MV-4-11 (cell line): ENCODE results near the gene AMPD2.
A peak's percentile ranks its signal among the peaks of the same experiment; 100 is the strongest.

Experiments used
- DNase-seq: peaks from one replicate; lab custom pipeline; 2025; lab: John Stamatoyannopoulos, UW

AMPD2 gene

DNA sequence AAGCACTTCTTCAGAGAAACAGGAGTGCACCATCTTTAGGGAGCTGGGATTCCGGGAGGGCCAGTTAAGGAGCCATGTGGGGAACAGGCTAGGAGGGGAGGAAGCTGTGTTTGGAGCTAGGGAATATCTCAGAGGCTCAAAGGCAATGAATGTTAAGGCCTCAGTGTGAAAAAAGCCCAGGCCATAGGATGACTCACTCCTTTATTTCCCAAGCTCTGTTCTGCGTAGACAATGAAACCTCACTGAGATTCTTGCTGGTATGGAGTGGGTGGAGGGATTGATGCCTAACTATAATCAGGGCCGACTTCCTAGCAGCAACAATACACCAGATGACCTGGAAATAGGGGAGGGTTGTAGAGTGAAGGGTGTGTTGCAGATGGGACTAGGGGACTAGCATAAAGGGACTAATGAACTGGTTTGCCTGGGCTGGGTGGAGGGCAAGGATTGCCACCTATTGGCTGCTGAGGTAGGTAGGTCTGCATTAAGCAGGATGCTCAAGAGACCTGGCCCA, 2.3 kb upstream of the AMPD2 start:
- peak; percentile 77 for DNase-seq

DNA sequence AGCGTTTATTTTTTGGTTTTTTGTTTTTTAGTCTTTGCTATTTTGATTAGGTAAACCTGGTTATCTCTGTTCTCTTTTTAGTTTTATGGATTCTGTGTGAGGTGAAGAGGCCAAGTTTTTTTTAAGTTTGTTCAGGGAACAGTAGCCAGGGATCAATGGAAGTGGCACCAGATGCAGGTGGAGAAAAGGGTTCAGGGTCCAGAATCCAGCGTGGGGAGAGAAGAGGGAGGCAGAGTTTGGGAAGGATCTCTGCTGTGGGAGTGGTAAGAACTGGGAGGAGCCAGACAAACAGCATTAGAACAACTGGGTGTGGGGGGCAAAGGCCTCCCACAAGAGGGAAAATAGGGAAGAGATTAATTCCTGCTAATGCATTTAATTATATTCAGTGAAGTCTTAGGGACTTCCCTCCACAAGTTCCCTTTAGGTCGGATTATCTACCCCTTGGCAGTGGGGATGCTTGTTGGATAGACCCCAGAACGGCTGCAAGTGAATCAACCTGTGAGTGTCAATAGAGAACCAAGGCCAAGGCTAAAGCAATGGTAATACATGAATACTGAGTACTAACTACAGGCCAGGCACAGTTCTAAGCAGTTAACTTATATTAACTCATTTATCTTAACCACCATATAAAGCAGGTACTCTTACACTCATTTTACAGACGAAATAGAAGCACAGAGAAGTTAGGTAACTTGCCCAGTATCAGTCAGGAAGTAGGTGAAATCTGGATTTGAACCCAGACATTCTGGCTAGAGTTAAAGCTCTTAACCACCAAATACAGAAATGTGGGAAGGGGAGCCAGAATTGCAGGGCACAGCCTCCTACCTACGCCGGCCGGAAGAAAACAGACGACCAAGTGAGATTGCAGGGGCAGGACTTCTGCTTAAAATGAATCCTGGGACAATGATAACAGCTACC, 719 bp upstream of the AMPD2 start:
- no peak for DNase-seq

DNA sequence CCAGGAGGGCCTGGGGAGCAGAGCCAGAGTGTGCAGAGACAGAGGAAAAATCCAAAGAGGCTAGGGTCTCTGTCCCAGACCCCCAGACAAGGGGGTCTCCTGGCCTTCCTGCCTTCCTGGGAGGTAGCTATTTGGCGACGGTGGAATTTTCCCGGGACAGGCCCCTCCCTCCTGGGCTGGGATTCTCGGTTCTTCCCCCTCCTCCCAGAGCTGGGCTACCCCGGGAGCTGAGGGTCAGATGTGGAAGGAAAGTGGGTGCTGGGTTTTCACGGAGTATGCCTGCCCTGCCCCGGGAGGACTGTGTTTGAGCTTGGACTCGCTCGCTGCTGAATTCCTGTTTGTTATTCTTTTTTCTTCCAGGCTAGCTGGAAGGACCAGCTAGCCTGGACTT, 759 bp downstream of the AMPD2 start:
- no peak for DNase-seq

DNA sequence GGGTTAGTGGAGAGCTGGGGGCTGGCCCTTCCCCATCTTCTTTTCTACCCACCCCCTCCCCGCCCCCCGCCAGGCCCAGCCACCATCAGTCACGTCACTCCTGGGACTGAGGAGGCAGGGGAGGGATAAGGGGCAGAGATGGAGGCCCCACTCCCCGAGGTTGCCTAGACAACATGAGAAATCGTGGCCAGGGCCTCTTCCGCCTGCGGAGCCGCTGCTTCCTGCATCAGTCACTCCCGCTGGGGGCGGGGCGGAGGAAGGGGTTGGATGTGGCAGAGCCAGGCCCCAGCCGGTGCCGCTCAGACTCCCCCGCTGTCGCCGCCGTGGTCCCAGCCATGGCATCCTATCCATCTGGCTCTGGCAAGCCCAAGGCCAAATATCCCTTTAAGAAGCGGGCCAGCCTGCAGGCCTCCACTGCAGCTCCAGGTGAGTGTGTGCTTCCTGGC, 1.2 kb downstream of the AMPD2 start:
- DNase-seq, result peak; percentile 92

- DNase-seq, result no peak
Measured at GRCh38 chr1:109621379-109622136, 1.9 kb downstream of the AMPD2 start.

GRCh38 chr1:109622137-109622892, 2.7 kb downstream of the AMPD2 start:
- no peak for DNase-seq

DNA sequence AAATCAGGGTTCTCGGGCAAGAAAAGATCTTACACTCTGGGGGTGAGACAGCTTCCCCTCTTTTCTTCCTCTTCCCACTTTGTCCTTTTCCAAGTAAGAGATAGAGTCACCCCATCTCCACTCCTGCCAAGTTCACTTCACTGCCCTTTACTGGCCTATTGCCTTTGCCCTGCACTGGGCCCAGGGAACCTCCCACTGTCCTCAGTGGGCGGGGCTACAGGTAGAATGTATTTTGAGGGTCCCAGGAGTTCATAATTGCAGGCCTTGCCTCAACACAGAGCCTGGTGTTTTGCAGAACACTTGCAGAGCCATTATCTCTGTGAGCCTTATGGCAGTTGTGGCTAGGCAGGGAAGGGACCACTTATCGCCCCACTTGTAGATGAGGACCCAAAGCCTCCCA, 3.3 kb downstream of the AMPD2 start:
- DNase-seq, result no peak

- DNase-seq, result no peak
Measured at GRCh38 chr1:109623601-109624161, 4.0 kb downstream of the AMPD2 start.

DNA sequence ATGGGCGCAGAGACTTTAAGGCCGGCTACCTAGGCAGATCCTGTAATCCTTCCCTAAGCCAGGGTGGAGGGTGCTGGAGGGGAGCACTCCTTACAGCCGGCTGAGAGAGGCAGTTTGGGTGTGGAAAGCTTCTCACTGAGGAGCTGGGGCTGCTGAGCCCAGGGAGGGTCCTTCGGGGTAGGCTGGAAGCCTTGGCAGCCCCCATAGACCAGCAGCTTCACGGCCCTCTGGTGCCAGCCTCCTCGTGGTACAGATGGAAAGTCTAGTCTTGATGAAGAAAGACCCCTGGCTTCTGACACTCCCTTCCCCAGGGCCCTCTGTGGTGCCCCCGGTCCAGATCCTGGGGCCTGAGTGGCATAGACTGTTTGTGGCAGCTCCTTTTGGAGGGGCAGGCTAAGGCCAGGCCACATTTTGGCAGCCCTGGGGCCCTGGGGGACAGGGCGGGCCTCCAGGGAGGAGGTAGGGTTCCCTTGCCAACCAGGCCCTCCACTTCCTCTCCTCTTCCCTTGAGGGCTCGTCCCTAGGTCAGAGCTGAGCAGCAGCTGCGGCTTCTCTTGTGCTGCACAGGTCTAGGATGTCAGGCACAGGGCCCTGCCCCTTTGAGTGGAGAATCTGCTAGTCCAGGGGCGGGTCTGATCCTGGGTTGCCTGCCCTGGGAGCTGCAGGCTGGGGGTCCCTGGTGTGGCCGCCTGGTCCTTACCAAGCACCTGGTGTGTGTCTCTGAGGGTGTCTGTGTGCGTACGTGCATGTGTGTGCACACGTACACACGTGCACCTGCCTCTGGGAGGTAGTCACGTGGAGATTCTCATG, 4.8 kb downstream of the AMPD2 start:
- DNase-seq, result peak; percentile 37

- no peak for DNase-seq
Measured at GRCh38 chr1:109625176-109625575, 5.5 kb downstream of the AMPD2 start.

DNA sequence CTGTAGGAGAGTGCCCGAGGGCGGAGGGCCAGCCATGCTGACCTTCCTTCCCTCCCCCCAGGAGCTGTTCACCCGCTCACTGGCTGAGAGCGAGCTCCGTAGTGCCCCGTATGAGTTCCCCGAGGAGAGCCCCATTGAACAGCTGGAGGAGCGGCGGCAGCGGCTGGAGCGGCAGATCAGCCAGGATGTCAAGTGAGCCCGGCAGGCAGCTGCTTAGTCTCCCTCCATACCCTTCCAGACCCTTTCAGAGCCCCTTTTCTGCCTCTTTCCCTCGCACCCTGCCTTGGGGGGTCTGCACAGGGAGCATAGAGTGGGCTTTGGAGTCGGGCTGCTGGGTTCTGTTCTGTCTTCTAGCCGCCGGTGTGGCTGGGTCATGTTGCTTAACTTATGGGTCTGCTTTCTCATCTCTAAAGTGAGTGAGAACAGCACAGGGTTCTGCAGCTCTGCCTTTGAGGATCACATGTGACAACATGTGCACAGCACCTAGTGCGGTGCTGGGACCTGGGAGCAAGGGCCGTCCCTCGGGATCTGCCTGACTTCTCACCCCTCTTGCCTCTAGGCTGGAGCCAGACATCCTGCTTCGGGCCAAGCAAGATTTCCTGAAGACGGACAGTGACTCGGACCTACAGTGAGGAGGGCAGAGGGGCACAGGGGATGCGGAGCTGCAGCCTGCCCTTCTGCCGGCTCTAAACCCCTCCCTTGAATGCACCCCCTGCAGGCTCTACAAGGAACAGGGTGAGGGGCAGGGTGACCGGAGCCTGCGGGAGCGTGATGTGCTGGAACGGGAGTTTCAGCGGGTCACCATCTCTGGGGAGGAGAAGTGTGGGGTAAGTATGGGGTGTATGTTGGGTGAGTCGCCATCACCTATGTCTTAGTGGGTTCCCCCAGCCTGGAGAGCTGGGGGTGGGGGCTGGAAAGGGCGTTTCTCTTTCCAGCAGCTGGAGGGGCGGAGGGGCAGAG, 6.2 kb downstream of the AMPD2 start:
- DNase-seq, result no peak

DNA sequence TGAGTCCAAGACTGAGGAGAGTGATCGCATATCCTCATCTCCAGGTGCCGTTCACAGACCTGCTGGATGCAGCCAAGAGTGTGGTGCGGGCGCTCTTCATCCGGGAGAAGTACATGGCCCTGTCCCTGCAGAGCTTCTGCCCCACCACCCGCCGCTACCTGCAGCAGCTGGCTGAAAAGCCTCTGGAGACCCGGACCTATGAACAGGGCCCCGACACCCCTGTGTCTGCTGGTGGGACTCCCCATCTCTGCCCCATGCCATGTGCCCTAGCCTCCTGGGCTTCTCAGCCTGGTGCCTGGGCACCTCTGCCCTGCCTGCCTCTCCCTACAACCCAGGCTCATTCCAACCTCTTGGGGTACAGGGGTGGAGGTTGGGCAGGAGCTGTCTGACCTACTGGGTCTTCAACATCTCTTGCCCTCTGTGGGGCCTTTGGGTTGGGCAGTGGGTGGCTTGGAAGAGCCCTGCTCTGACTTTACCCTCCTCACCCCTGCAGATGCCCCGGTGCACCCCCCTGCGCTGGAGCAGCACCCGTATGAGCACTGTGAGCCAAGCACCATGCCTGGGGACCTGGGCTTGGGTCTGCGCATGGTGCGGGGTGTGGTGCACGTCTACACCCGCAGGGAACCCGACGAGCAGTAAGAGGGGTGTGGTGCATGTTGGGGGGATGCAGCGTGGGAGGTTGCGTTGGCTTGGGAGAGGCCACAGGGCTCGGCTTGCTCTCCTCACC, 7.2 kb downstream of the AMPD2 start:
- no peak for DNase-seq

GRCh38 chr1:109627692-109628399, 8.2 kb downstream of the AMPD2 start:
- no peak for DNase-seq

DNA sequence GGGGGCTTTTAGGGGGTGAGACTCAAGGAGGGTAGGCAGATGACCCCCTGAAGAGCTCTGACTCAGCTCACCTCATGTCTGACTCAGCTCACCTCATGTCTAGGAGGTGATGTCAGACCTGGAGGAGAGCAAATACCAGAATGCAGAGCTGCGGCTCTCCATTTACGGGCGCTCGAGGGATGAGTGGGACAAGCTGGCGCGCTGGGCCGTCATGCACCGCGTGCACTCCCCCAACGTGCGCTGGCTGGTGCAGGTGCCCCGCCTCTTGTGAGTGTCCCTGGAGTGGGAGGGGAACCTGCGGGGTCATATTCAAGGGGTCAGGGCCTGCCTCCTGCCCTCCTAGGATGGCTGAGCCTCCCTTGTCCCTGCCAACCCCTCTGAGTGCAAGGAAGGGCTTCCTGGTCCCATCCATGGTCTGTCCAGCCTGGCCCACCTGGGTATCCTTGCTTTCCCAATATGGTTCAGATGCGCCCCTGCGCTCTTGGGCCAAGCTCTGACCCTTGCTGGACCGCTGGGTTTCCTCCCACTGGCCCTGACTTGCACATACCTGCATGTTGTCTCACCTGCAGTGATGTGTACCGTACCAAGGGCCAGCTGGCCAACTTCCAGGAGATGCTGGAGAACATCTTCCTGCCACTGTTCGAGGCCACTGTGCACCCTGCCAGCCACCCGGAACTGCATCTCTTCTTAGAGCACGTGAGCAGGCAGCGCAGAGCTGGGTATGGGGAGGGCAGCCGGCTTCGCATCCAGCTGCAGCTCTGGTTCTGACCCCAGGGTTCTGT, 9.1 kb downstream of the AMPD2 start:
- no peak for DNase-seq

GRCh38 chr1:109629372-109630030, 9.9 kb downstream of the AMPD2 start:
- no peak for DNase-seq

DNA sequence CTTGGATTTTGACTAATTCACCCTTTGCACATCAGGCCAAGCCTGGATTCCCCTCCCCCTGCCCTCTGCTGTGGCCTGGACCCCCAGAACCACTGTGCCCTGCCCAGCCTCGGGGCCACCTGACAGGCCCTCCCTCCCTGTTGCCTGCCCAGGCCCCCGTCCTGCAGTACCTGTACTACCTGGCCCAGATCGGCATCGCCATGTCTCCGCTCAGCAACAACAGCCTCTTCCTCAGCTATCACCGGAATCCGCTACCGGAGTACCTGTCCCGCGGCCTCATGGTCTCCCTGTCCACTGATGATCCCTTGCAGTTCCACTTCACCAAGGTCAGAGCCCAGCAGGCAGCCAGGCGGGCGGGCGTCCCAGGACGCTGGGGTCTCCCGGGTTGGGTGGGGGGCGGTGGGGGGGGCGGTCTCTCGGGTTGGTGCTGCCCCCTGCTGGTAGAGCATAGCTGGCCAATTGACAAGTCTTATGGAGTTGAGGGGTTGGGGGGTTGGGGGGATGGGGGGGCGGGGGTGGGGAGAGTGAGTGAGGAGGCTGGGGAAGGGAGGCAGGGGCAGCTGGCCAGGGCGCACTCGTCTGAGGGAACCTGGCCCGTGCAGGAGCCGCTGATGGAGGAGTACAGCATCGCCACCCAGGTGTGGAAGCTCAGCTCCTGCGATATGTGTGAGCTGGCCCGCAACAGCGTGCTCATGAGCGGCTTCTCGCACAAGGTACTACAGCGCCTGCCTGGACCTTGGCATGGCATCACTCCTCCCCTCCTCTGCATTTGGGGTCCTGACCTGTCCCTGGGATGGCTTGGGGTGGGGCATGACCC, 10.7 kb downstream of the AMPD2 start:
- no peak for DNase-seq
